D341Med (cell line): ENCODE measurements around the gene OR11H7.
"Not testable (repeated sequence)": the region's sequence is repeated elsewhere in the genome, so short reads cannot be mapped to it uniquely, and the experiment has no call there.

Source experiments
- DNase-seq: peaks from one replicate; pipeline ENCODE4 v3.0.0; 2012; ENCODE audit warnings: low spot score

Gene OR11H7

DNA sequence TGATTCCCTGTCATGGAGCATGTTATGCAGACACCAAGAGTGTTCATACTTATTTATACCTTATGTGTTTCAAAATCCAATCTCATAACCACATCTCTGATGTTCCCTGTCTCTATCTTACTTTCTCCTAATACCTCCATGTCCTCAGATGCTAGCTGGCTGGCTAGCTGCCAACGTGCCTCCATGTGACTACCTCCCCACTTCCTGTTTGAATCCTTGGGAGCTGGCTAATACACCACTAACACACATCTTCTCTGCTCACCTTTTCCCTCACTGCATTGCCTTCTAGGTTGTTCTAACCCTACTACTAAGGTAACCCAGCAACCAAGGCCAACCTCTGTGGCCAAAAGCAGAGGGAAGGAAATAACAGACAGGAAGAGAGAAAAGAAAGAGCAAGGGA is 49.6 kb downstream of the OR11H7 start:
- no peak for DNase-seq

DNA sequence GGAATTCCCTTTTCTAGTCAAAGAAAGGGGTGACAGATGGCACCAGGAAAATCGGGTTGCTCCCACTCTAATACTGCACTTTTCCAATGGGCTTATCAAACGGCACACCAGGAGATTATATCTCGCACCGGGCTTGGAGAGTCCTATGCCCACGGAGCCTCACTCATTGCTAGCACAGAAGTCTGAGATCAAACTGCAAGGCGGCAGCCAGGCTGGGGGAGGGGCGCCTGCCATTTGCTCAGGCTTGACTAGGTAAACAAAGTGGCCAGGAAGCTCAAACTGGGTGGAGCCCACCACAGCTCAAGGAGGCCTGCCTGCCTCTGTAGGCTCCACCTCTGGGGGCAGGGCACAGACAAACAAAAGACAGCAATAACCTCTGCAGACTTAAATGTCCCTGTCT is 51.5 kb downstream of the OR11H7 start:
- DNase-seq: not testable (repeated sequence)
